GM19455 (cell line): ENCODE measurements around the gene ATXN7.

Experiments used
- ATAC-seq: cut with Tn5 transposase; IDR thresholded peaks from one replicate; pipeline ENCODE4 v1.9.1; 2021; ENCODE audit not compliant: unreplicated experiment

The ATXN7 gene

GRCh38 chr3:64042952-64043351 is 179.3 kb downstream of the ATXN7 start:
- no peak for ATAC-seq

- ATAC-seq, result no peak
Observed at GRCh38 chr3:64046592-64046991, 182.9 kb downstream of the ATXN7 start.

- ATAC-seq, result no peak
Observed at GRCh38 chr3:64046996-64047594, 183.4 kb downstream of the ATXN7 start.

GRCh38 chr3:64047787-64048186 is 184.1 kb downstream of the ATXN7 start:
- ATAC-seq, result no peak

- ATAC-seq, result no peak
Observed at GRCh38 chr3:64048631-64049061, 185.0 kb downstream of the ATXN7 start.

- no peak for ATAC-seq
Observed at GRCh38 chr3:64049136-64049535, 185.5 kb downstream of the ATXN7 start.

GRCh38 chr3:64049832-64050231 is 186.2 kb downstream of the ATXN7 start:
- no peak for ATAC-seq
